IPS-15b (cell line): Measurements from ENCODE around the gene F2R.
A peak's percentile ranks its signal among the peaks of the same experiment; 100 is the strongest.

ENCODE experiments used
- H3K27me3 ChIP-seq: one replicate; pipeline ENCODE4 v1.6.1; 2013; ENCODE audit warnings: low read length; ENCODE audit not compliant: control insufficient read depth, insufficient read depth
- H3K36me3 ChIP-seq: one replicate; pipeline ENCODE4 v1.6.1; 2013; ENCODE audit warnings: low read length; ENCODE audit not compliant: control insufficient read depth, insufficient read depth
- H3K4me1 ChIP-seq: one replicate; pipeline ENCODE4 v1.6.1; 2013; ENCODE audit warnings: mild to moderate bottlenecking, low read length; ENCODE audit not compliant: control insufficient read depth, insufficient read depth
- H3K4me3 ChIP-seq: one replicate; pipeline ENCODE4 v1.5.1; 2013; ENCODE audit warnings: low read depth, low read length
- H3K9ac ChIP-seq: one replicate; pipeline ENCODE4 v1.6.1; 2013; ENCODE audit warnings: low read depth, mild to moderate bottlenecking, low read length
- H3K9me3 ChIP-seq: one replicate; pipeline ENCODE4 v1.6.1; 2013; ENCODE audit warnings: mild to moderate bottlenecking, low read length; ENCODE audit not compliant: control insufficient read depth, insufficient read depth

Gene F2R

DNA sequence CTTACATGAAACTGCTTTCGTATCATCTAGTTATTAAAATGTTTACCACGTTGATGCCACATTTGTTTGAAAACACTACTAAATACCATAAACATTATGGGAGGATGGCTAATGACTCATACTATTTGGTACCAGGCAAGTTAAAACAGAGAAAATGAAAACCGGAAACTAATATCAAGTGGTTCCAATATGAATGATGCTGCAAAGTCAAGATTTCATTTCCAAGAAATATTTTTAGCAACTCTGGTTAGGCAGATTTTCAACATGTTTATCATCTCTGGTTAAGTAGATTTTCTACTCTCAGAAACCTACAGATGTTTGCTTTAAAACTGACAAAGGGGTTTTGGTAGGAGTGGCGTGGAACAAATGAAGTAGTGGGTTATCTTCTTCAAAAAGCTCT, 4.9 kb upstream of the F2R start:
- Histone ChIP-seq H3K4me1 (peaks cover 2% of the 10 kb centered on the region), H3K36me3 (no peaks in the 10 kb centered on the region), H3K9ac (no peak overlapping the region), H3K9me3 (no peaks in the 10 kb centered on the region), H3K4me3 (no peak overlapping the region), H3K27me3 (peaks cover 23% of the 10 kb centered on the region)

DNA sequence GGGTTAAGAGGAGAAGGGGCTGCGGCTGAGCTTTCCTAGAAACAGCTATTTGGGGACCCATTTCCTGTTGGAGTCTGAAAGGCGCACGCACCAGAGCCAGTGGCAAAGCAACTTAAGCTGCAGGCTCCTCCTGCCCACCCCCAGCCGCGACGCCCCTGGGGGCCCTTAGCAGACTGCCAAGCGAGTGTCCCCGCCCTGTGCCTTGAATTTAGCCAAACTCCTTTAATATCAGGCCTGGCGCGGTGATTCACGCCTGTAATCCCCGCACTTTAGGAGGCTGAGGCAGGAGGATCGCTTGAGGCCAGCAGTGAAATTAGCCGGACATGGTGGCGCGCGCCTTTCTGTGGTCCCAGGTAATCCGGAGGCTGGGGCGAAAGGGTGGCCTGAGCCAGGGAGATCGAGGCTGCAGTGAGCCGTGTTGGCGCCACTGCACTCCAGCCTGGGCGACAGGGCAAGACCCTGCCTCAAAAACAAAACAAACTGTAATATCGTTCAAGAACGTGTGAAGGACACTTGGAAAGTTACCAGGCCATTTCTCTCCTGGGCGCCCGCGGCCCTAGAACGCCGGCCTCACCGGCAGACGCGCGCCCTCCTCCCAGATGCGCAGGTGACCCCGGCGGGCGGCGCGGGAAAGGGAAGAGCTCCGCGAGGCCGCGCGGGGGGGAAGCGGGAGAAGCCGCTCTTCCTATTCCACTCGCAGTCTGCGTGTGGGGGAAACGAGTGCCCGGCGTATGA, 1.0 kb upstream of the F2R start:
- no peak overlapping the region for H3K9ac ChIP-seq
- H3K36me3 ChIP-seq, result no peaks in the 10 kb centered on the region
- H3K4me1 ChIP-seq, result peaks cover 4% of the 10 kb centered on the region
- no peaks in the 10 kb centered on the region for H3K9me3 ChIP-seq
- H3K27me3 ChIP-seq, result peaks cover 23% of the 10 kb centered on the region
- peak overlapping the region; percentile 89 for H3K4me3 ChIP-seq

DNA sequence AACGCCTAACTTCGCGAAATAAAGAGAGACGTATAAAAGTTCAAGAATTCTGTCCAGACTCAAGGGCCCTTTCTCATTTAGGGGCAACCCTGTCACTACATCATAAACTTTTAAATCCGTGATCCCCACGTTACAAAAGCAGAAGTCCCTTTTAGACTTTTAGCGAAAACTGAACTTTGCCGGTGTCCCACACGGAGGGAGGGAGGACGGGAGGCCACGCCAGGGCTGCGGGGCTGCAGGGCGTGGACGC, 515 bp upstream of the F2R start:
- Histone ChIP-seq H3K27me3 (peaks cover 23% of the 10 kb centered on the region), H3K36me3 (no peaks in the 10 kb centered on the region), H3K4me1 (peaks cover 4% of the 10 kb centered on the region), H3K4me3 (peak overlapping the region; percentile 89), H3K9me3 (no peaks in the 10 kb centered on the region), H3K9ac (peak overlapping the region; percentile 24)

DNA sequence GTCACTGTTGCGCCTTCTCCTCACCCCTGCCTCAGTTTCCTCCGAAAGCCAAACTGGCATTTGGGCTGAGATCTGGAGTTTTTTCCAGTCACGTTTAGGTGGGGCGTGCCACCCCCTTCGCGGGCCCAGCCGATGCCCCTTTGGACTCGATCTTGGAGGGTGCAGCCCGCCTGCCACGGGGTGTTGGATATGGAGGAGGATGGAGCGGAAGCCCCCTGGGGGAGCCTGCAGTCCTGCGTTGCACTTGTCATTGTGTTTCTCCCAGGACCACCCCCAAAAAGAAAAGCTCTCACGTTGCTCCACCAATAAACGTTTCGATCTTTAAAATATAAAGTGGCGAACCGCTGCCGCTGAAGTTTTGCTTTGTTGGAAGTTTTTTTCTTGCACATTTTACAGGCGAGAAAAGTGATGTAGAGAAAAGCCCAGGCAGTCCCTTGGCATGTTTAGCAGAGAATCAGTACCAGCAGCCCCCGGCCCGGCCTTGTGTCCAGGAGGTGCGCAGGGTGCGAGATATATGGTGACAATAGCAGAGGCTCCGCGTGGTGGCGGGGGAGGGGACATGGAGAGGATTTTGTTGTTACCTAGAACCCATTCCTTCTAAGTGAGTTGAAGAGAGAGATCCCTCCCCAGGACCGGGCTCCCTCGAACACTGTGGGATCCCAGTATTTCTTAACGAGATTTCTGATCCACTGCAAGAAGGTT, 681 bp downstream of the F2R start:
- Histone ChIP-seq H3K9ac (peak overlapping the region; percentile 81), H3K36me3 (no peaks in the 10 kb centered on the region), H3K9me3 (no peaks in the 10 kb centered on the region), H3K4me1 (peaks cover 4% of the 10 kb centered on the region), H3K27me3 (peaks cover 23% of the 10 kb centered on the region), H3K4me3 (peak overlapping the region; percentile 89)

DNA sequence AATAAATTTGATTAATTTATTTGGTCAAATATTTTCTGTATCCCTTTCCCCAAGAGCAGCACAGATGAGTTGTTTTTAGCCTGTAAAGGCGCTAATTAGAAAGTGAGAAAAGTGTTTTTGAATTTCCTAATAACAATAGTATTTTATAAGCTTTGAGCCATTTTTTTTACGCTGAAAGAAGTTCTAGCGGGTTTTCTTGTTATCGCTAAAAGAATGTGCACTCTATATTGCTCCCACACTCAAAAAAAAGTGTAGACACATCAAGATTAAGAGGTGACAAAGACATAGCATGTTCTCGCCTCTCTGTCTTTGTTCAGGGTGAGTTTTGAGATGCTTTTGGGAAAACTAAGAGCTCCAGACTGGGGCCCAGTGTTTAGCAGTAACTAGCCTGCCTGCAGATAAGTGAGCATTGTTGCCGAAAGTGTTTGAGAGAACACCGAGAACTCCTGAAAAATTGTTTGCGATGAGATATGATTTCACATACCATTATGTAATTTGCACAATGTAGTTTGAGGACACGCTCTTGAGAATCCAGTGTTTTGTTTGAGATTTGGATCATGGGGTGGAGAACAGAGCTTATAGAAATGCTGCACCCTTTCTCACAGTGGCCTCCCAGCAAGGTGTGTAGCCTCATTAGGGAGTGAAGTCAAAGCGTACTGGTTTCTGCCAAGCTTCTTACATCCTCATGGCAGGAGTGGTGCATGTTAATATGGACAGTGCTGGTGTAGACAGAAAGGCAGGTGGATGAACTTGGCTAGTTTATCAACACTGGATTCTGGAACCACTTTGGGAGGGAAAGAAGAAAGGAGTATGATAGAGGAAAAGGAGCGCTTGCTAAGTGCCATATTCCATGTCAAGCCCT, 1.5 kb downstream of the F2R start:
- H3K4me1 ChIP-seq, result peaks cover 4% of the 10 kb centered on the region
- H3K36me3 ChIP-seq, result no peaks in the 10 kb centered on the region
- peak overlapping the region; percentile 89 for H3K4me3 ChIP-seq
- peaks cover 23% of the 10 kb centered on the region for H3K27me3 ChIP-seq
- H3K9ac ChIP-seq, result no peak overlapping the region
- no peaks in the 10 kb centered on the region for H3K9me3 ChIP-seq

DNA sequence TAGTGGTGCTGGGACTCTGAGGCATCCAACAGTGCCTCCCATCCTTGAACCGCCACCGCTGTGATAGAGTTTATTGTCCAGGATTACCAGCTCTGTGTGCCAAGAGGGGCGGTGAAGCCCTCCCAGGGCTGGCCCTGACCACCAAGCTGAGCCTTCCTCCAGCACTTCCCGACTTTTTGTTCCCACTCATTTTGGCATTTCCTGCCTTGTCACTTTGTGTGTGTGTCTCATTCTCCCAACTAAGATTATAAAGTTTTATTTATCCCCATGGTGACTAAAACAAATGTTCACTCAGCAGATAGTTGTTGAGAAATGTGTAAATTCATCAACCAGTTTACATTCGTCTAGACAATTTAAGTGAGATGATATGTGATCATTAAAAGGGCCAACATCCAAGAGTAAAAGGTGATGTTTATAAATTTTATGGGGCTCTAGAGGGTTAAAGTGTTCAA, 2.5 kb downstream of the F2R start:
- Histone ChIP-seq H3K4me3 (no peak overlapping the region), H3K9me3 (no peaks in the 10 kb centered on the region), H3K36me3 (no peaks in the 10 kb centered on the region), H3K27me3 (peaks cover 21% of the 10 kb centered on the region), H3K4me1 (peaks cover 4% of the 10 kb centered on the region), H3K9ac (no peak overlapping the region)

DNA sequence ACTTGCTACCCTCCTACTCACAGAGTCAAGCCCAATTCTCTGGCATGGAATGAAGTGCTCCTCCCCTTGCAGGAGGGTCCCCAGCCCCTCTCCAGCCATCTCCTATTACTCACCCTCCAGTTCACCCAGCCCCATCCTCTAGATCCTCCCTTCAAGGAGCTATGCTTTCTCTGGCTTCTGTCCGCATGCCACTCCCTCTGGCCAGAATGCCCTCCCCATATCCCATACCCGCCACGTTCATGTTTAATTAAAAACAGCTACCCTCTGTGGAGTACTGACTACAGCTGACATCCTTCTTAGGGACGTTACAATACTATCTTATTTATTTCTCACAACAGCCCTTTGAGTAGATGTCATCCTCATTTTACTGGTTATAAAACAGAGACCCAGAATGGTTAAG, 3.0 kb downstream of the F2R start:
- H3K4me1 ChIP-seq, result peaks cover 4% of the 10 kb centered on the region
- no peaks in the 10 kb centered on the region for H3K9me3 ChIP-seq
- no peaks in the 10 kb centered on the region for H3K36me3 ChIP-seq
- peaks cover 17% of the 10 kb centered on the region for H3K27me3 ChIP-seq
- H3K4me3 ChIP-seq, result no peak overlapping the region
- no peak overlapping the region for H3K9ac ChIP-seq

DNA sequence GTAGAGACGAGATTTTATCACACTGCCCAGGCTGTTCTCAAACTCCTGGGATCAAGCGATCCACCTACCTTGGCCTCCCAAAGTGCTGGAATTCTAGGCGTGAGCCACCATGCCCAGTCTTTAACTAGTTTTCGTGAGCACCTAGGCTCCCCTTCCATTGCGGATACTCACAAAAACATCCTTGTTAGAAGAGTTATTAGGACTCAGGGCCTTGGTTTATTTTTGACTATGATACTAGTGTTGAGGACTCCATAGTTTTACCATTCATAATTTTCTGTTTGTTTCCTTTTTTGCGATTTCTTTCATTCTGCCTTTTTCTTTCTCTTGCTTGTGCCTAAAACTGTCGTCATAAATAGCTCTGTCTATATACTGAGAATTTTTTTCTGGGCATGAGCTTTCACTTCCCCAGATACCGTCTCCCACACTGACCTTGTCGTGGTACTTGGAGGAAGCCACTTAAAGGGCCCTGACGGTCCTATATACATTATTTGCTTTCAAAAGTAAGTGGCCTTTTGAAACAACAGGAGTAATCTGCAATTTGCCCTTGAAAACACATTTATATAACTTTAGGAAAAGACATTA, 5.2 kb downstream of the F2R start:
- Histone ChIP-seq H3K36me3 (no peaks in the 10 kb centered on the region), H3K9me3 (no peaks in the 10 kb centered on the region), H3K4me3 (no peak overlapping the region), H3K4me1 (peaks cover 2% of the 10 kb centered on the region), H3K9ac (no peak overlapping the region), H3K27me3 (no peaks in the 10 kb centered on the region)

DNA sequence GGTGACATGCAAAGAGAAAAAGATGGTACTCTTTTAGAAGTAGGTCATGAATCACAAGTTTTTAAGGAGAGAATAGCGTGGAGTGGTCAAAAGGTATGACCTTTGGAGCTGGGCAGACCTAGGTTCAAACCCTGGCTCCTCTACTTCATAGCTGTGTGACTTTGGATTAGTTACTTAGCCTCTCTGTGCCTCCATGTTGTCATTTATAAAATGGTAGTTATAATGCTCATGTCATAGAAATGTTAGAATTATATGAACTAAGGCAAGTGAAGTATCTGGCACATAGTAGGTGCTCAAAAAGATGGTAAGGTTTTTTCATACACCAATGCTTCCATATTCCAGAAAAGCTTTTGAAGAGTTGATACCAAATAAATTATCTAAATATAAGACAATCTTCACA, 7.3 kb downstream of the F2R start:
- Histone ChIP-seq H3K9me3 (no peaks in the 10 kb centered on the region), H3K4me3 (no peak overlapping the region), H3K27me3 (no peaks in the 10 kb centered on the region), H3K36me3 (no peaks in the 10 kb centered on the region), H3K9ac (no peak overlapping the region), H3K4me1 (peaks cover 2% of the 10 kb centered on the region)

DNA sequence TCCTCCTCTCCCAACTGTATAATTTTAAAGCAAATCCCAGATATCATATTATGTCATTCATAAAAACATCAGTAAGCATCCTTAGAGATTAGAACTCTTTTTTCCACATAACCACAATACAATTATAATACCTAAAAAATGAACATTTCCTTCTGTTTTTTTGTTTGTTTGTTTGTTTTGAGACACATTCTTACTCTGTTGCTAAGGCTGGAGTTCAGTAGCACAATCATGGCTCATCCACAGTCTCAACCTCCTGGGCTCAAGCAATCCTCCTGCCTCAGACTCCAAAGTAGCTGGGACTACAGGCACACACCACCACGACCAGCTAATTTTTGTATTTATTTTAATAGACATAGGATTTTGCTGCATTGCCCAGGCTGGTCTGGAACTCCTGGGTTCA, 8.0 kb downstream of the F2R start:
- Histone ChIP-seq H3K4me1 (no peaks in the 10 kb centered on the region), H3K4me3 (no peak overlapping the region), H3K9me3 (no peaks in the 10 kb centered on the region), H3K36me3 (no peaks in the 10 kb centered on the region), H3K27me3 (no peaks in the 10 kb centered on the region), H3K9ac (no peak overlapping the region)

DNA sequence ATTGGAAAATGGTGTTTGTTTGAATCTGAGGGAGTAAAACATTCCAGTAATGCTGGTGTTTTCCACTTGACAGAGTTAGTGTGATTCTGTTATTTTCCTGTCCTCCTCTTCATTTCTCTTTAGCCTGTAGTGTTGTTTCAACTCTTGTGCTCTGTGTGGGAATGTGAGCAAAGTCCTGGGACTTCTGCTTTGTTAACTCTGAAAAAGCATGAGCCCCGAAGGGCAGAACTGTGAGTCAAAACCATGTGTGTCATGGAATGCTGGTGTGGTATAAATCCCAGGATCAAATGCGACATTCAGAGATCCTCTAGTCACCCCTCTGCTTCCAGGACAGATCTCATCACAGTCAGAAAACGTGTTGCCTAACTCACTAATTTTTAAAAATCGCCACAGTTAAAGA, 8.9 kb downstream of the F2R start:
- Histone ChIP-seq H3K9me3 (peaks cover 4% of the 10 kb centered on the region), H3K27me3 (no peaks in the 10 kb centered on the region), H3K9ac (no peak overlapping the region), H3K4me3 (no peak overlapping the region), H3K36me3 (no peaks in the 10 kb centered on the region), H3K4me1 (no peaks in the 10 kb centered on the region)
